Measurements from ENCODE around the gene RFX7. TPM values are rescaled to one million over a fixed set of nuclear protein-coding genes. Genes with fewer than 3 reads are reported as not detected.

The RFX7 gene
- total and polyA plus RNA-seq, 10 donors, result 2.7 to 30.2 (median 20.9) TPM

DNA sequence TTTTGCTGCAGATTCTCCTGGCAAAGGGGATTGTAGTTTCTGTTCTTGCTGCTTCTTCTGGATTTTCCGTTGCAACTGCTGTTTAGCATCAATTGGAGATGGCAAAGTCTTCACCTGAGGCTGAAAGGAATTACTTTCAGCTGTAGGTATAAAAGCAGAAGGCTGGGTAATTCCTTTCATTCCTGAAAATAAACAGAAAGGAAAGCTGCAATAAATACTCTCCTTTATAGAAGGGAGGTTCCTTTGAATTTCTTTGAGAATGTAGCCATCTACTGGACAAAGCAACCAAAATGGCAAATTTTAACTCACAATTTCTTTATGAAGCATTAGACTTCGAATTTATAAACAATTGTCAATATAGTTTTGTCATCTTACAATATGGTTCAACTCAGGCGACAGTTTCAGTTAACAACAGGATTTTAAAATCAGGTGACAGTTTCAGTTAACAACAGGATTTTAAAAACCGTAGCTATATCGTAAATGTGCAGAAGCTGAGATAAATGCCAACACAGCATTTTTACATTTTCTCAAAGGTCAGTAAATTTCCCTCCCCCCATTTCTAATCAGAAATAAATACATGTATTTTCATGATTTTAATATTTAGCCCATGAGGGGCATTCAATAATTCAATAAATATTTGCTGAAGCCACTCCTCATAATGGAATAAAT is 145.3 kb downstream of the RFX7 start:
- intact Hi-C loops (cut with DNase I; ENCODE audit: low total_unique reads), result no loop called here
- Histone ChIP-seq H3K36me3 (peaks cover 2 to 94% (median 51%) of the 10 kb centered on the region in 6 donors), H3K4me3 (no peak overlapping the region), H3K27ac (no peak overlapping the region), H3K9me3 (no peaks in the 10 kb centered on the region), H3K4me1 (no peaks in the 10 kb centered on the region), H3K27me3 (replicated peaks in 1 of 7) (no peaks in the 10 kb centered on the region)
- TF ChIP-seq POLR2AphosphoS5 (IDR thresholded peaks at IDR 0.05) (no peak), POLR2A (IDR thresholded peaks at IDR 0.05) (no peak)
- TF ChIP-seq, protein P1, sequence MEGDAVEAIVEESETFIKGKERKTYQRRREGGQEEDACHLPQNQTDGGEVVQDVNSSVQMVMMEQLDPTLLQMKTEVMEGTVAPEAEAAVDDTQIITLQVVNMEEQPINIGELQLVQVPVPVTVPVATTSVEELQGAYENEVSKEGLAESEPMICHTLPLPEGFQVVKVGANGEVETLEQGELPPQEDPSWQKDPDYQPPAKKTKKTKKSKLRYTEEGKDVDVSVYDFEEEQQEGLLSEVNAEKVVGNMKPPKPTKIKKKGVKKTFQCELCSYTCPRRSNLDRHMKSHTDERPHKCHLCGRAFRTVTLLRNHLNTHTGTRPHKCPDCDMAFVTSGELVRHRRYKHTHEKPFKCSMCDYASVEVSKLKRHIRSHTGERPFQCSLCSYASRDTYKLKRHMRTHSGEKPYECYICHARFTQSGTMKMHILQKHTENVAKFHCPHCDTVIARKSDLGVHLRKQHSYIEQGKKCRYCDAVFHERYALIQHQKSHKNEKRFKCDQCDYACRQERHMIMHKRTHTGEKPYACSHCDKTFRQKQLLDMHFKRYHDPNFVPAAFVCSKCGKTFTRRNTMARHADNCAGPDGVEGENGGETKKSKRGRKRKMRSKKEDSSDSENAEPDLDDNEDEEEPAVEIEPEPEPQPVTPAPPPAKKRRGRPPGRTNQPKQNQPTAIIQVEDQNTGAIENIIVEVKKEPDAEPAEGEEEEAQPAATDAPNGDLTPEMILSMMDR (IDR thresholded peaks at IDR 0.05 in 8 of 11, conservative IDR thresholded peaks at IDR 0.05 in 3 of 11), result no peak
- WGBS, 5 donors, result 83 to 96% (median 91%) methylated on average over 5 of the region's 5 CpGs
- DNase-seq, result no peak

DNA sequence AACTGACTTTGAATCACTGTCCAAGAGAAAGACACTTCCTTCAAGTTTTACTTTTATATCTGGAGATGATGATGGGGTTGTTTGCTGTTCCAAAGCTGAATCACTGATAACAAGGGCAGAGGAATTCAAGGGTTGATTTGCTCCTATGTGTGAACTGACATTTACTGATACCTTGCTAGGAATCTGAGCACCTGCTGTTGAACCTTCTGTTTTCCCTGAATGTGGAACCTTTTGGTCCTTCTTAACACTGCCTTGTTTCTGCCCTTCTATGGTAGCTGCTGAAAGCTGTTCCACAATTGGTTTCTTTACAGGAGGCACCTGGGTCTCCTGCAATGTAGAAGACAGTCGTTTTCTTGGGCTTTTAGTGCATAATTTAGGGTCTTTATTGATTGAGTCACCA is 148.3 kb downstream of the RFX7 start:
- no peak for DNase-seq
- peaks cover 2 to 85% (median 46%) of the 10 kb centered on the region in 6 donors for H3K36me3 ChIP-seq
- no peak overlapping the region for H3K4me3 ChIP-seq
- H3K27ac ChIP-seq, result no peak overlapping the region
- intact Hi-C loops (cut with DNase I; ENCODE audit: low total_unique reads), result no loop called here
- H3K4me1 ChIP-seq, result no peaks in the 10 kb centered on the region
- TF ChIP-seq POLR2A (IDR thresholded peaks at IDR 0.05) (no peak), POLR2AphosphoS5 (IDR thresholded peaks at IDR 0.05) (no peak)
- TF ChIP-seq, protein P1 (IDR thresholded peaks at IDR 0.05 in 8 of 11, conservative IDR thresholded peaks at IDR 0.05 in 3 of 11), result no peak
- 72 to 90% (median 86%) methylated on average over 1 of the region's 1 CpG for WGBS, 5 donors
- no peaks in the 10 kb centered on the region for H3K27me3 ChIP-seq (replicated peaks in 1 of 7)
- H3K9me3 ChIP-seq, result no peaks in the 10 kb centered on the region

DNA sequence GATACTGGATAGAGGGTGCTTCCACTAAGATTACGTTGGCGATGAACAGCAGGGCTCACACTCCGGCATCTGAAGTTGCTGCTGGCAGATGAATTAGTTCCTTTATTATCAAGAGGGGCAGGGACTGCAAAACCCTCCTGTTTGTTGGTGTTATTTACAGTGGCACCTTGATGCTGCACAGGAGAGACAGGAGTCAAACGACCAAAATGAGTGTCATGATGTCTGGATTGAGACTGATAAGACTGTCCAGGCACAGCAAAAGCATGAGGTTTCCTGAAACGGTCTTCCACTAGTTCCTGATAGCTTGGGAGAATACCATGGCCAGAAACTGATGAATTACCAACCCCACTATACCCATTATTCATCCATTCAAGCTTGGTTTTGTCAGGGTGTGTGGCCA is 149.5 kb downstream of the RFX7 start:
- intact Hi-C loops (cut with DNase I; ENCODE audit: low total_unique reads), result no loop called here
- DNase-seq, result no peak

DNA sequence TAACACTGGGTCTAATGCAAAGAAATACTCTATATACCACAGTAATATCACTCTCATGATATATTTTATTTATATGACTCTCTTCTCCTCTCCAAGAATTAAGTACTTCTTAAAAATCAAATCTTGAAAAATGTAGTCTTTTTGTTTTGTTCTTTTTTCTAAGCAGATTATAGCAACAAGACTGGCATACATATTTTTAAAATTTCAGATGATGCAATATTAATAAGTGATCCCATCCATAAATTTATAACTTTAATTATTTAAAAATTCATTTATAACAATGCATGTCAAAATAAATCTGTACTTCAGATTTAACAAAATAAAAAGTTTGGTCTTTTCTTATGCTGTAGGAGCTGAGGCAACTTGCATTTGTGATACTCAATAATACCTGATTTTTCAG is 155.3 kb downstream of the RFX7 start:
- Histone ChIP-seq H3K27me3 (replicated peaks in 1 of 7) (no peaks in the 10 kb centered on the region), H3K4me3 (no peak overlapping the region), H3K27ac (no peak overlapping the region), H3K36me3 (peaks cover 0 to 17% (median 0%) of the 10 kb centered on the region in 6 donors), H3K9me3 (peaks cover 0 to 6% (median 0%) of the 10 kb centered on the region in 8 donors), H3K4me1 (no peaks in the 10 kb centered on the region)
- no peak for TF ChIP-seq POLR2AphosphoS5 (IDR thresholded peaks at IDR 0.05)
- no peak for TF ChIP-seq POLR2A (IDR thresholded peaks at IDR 0.05)
- TF ChIP-seq, protein P1 (IDR thresholded peaks at IDR 0.05 in 8 of 11, conservative IDR thresholded peaks at IDR 0.05 in 3 of 11), result no peak
- DNase-seq, result no peak
- intact Hi-C loops (cut with DNase I; ENCODE audit: low total_unique reads), result no loop called here

More for the DNA sequence above, 149.5 kb downstream of the RFX7 start:
- Histone ChIP-seq H3K27me3 (replicated peaks in 1 of 7) (no peaks in the 10 kb centered on the region), H3K9me3 (no peaks in the 10 kb centered on the region), H3K36me3 (peaks cover 2 to 75% (median 46%) of the 10 kb centered on the region in 6 donors), H3K4me3 (no peak overlapping the region), H3K4me1 (no peaks in the 10 kb centered on the region), H3K27ac (no peak overlapping the region)
- 89 to 96% (median 94%) methylated on average over 5 of the region's 5 CpGs for WGBS, 5 donors
- no peak for TF ChIP-seq POLR2A (IDR thresholded peaks at IDR 0.05)
- TF ChIP-seq, protein P1 (IDR thresholded peaks at IDR 0.05 in 8 of 11, conservative IDR thresholded peaks at IDR 0.05 in 3 of 11), result no peak
- no peak for TF ChIP-seq POLR2AphosphoS5 (IDR thresholded peaks at IDR 0.05)

Measured in spleen (tissue), 11 donors.